Breast epithelium (tissue), 3 donors: Measurements from ENCODE around the gene MTHFS.

Experiments used
- CTCF ChIP-seq, 3 donors: fragments of 450-650 bp; IDR thresholded peaks; one replicate each; pipeline ENCODE4 v1.5.1; 2016 to 2017; ENCODE audit warnings: antibody characterized with exemption in 3 of 3, mild to moderate bottlenecking in 3 of 3, moderate library complexity in 3 of 3
- POLR2A ChIP-seq: fragments of 450-650 bp; IDR thresholded peaks from one replicate; pipeline ENCODE4 v1.6.1; 2016; ENCODE audit warnings: antibody characterized with exemption, mild to moderate bottlenecking, moderate library complexity
- POLR2AphosphoS5 ChIP-seq, 3 donors: sonication (generic); formaldehyde crosslinking; IDR thresholded peaks; one replicate each; pipeline ENCODE4 v1.6.1; 2017; ENCODE audit warnings: antibody characterized with exemption in 3 of 3

DNA sequence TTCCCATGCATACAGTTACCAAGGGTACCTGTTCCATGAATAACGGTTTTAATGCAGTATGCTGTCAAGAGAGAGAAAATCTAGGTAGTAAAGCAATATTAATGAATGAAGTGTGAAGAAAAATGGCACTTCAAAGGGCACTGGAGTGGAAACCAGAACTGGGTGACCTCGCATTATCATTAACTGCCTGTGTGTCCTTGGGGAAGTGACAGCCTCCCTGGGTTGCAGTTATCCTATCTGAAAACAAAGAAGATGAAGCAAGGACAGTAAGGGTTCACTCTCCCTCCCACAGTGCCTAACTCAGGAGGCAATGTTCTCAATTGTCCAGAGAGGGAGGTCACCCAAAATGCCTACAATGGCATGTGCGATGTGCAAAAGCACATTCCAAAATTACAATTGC, 15.1 kb downstream of the MTHFS start:
- TF ChIP-seq POLR2A, result no peak
- TF ChIP-seq POLR2AphosphoS5 (IDR thresholded peaks at IDR 0.05), result no peak
- no peak for TF ChIP-seq CTCF (IDR thresholded peaks at IDR 0.05)
